HG02798 (cell line): ENCODE data around the gene TCF7L1.
"Not testable (repeated sequence)": the region's sequence is repeated elsewhere in the genome, so short reads cannot be mapped to it uniquely, and the experiment has no call there.

ENCODE experiments used
- ATAC-seq: cut with Tn5 transposase; IDR thresholded peaks from one replicate; pipeline ENCODE4 v1.9.1; 2021; ENCODE audit warnings: mild to moderate bottlenecking; ENCODE audit not compliant: unreplicated experiment, poor library complexity

The TCF7L1 gene

GRCh38 chr2:85333877-85334276 is 200.7 kb downstream of the TCF7L1 start:
- not testable (repeated sequence) for ATAC-seq

- ATAC-seq, result no peak
Measured at GRCh38 chr2:85334928-85335327, 201.7 kb downstream of the TCF7L1 start.

GRCh38 chr2:85340034-85340892 is 207.1 kb downstream of the TCF7L1 start:
- no peak for ATAC-seq

GRCh38 chr2:85341269-85342029 is 208.3 kb downstream of the TCF7L1 start:
- no peak for ATAC-seq

GRCh38 chr2:85342156-85342555 is 209.0 kb downstream of the TCF7L1 start:
- ATAC-seq, result no peak

GRCh38 chr2:85343207-85343895 is 210.2 kb downstream of the TCF7L1 start:
- ATAC-seq, result not testable (repeated sequence)

- ATAC-seq, result no peak
Measured at GRCh38 chr2:85344356-85344954, 211.3 kb downstream of the TCF7L1 start.

- no peak for ATAC-seq
Measured at GRCh38 chr2:85347599-85347998, 214.4 kb downstream of the TCF7L1 start.

GRCh38 chr2:85353876-85354285 is 220.7 kb downstream of the TCF7L1 start:
- ATAC-seq, result peak; percentile 6

GRCh38 chr2:85354286-85355072 is 221.3 kb downstream of the TCF7L1 start, which contains the start of the genes ELMOD3 and RETSAT:
Gene ELMOD3, plus strand, starts transcription at chr2:85354769. Its CDS starts 2,430 bp downstream, at chr2:85357199.
Gene RETSAT, minus strand, starts transcription at chr2:85354528. Its CDS starts 21 bp downstream, at chr2:85354507.
- ATAC-seq, result peak; percentile 96

- ATAC-seq, result no peak
Measured at GRCh38 chr2:85355073-85355410, 221.8 kb downstream of the TCF7L1 start.

- ATAC-seq, result no peak
Measured at GRCh38 chr2:85355521-85355920, 222.3 kb downstream of the TCF7L1 start.

GRCh38 chr2:85356186-85356585 is 223.0 kb downstream of the TCF7L1 start:
- no peak for ATAC-seq

- ATAC-seq, result no peak
Measured at GRCh38 chr2:85357736-85358135, 224.5 kb downstream of the TCF7L1 start.
